Activated CD4-positive, alpha-beta T cell treated with anti-CD3 and anti-CD28 coated beads, Interleukin-2, amount 50 U/mL, for 48 hours (primary cell): ENCODE measurements around the gene FAM32A.
A peak's percentile ranks its signal among the peaks of the same experiment; 100 is the strongest.

Experiments used
- DNase-seq, 2 experiments: peaks; one replicate each; pipeline ENCODE4 v3.0.0-alpha.2; 2020

FAM32A gene

GRCh38 chr19:16185123-16185767, at the start of gene FAM32A:
Gene FAM32A (plus strand): TSS chr19:16185410. CDS start chr19:16185443, 33 bp downstream.
- peak; percentile 99 for DNase-seq

- no peak for DNase-seq
Measured at GRCh38 chr19:16135430-16136127, 49.6 kb upstream of the FAM32A start.

- no peak for DNase-seq
Measured at GRCh38 chr19:16136185-16136999, 48.8 kb upstream of the FAM32A start.

GRCh38 chr19:16139752-16140151, 45.5 kb upstream of the FAM32A start:
- no peak for DNase-seq

GRCh38 chr19:16141043-16141442, 44.2 kb upstream of the FAM32A start:
- DNase-seq = no peak

- DNase-seq = no peak
Measured at GRCh38 chr19:16142032-16142580, 43.1 kb upstream of the FAM32A start.

- peak; percentile 76 to 82 for DNase-seq
Measured at GRCh38 chr19:16143399-16144215, 41.6 kb upstream of the FAM32A start, which contains the start of gene HSH2D. Gene HSH2D (plus strand): TSS chr19:16143685. CDS start chr19:16148751, 5,066 bp downstream.

- DNase-seq = no peak
Measured at GRCh38 chr19:16144216-16144581, 41.0 kb upstream of the FAM32A start.

- no peak for DNase-seq
Measured at GRCh38 chr19:16146112-16146511, 39.1 kb upstream of the FAM32A start.

GRCh38 chr19:16148443-16149229, 36.6 kb upstream of the FAM32A start:
- no peak for DNase-seq

GRCh38 chr19:16153582-16154336, 31.5 kb upstream of the FAM32A start:
- no peak for DNase-seq

GRCh38 chr19:16154557-16154956, 30.7 kb upstream of the FAM32A start:
- no peak for DNase-seq

- DNase-seq = no peak
Measured at GRCh38 chr19:16155128-16155527, 30.1 kb upstream of the FAM32A start.

- DNase-seq = no peak
Measured at GRCh38 chr19:16156904-16157303, 28.3 kb upstream of the FAM32A start.

- no peak for DNase-seq
Measured at GRCh38 chr19:16157601-16158000, 27.6 kb upstream of the FAM32A start.

- no peak for DNase-seq
Measured at GRCh38 chr19:16159655-16160054, 25.6 kb upstream of the FAM32A start.

- peak in 1 of 2 experiments; percentile 15 for DNase-seq
Measured at GRCh38 chr19:16160445-16160942, 24.7 kb upstream of the FAM32A start.

- peak; percentile 63 to 69 for DNase-seq
Measured at GRCh38 chr19:16160943-16161560, 24.2 kb upstream of the FAM32A start.

GRCh38 chr19:16161840-16162239, 23.4 kb upstream of the FAM32A start:
- peak; percentile 33 to 54 for DNase-seq
